Astrocyte (in vitro differentiated cells and primary cell): ENCODE data around the gene HM13. TPM values are rescaled to one million over a fixed set of nuclear protein-coding genes. Genes with fewer than 3 reads are reported as not detected.

Experiments used
- DNase-seq: peaks from one replicate; pipeline ENCODE4 v3.0.0-alpha.2; 2010; ENCODE audit warnings: low read depth
- FAIRE-seq: peaks from 2 replicates; lab custom pipeline; 2011; peaks lifted over from hg19 to GRCh38; lab: Jason Lieb, UNC
- H2AFZ ChIP-seq: 2 replicates; pipeline ENCODE4 v1.6.0; 2012; ENCODE audit warnings: low read depth, low read length, inconsistent platforms
- H3K27ac ChIP-seq: 2 replicates; pipeline ENCODE4 v1.5.1; 2011; ENCODE audit warnings: low read depth, low read length, inconsistent platforms
- H3K27me3 ChIP-seq: 2 replicates; pipeline ENCODE4 v1.6.0; 2011; ENCODE audit warnings: low read length, inconsistent platforms; ENCODE audit not compliant: insufficient read depth
- H3K36me3 ChIP-seq: 2 replicates; pipeline ENCODE4 v1.5.1; 2011; ENCODE audit warnings: low read length, inconsistent platforms; ENCODE audit not compliant: insufficient read depth
- H3K4me1 ChIP-seq: 2 replicates; pipeline ENCODE4 v1.5.1; 2011; ENCODE audit warnings: low read length, inconsistent platforms; ENCODE audit not compliant: insufficient read depth
- H3K4me2 ChIP-seq: 2 replicates; pipeline ENCODE4 v1.6.0; 2012; ENCODE audit warnings: low read length, inconsistent platforms
- H3K4me3 ChIP-seq: 2 replicates; pipeline ENCODE4 v1.5.1; 2011; ENCODE audit warnings: low read depth, mild to moderate bottlenecking, low read length, inconsistent platforms; ENCODE audit not compliant: insufficient read depth
- H3K79me2 ChIP-seq: 2 replicates; pipeline ENCODE4 v1.6.0; 2012; ENCODE audit warnings: mild to moderate bottlenecking, low read length, inconsistent platforms; ENCODE audit not compliant: insufficient read depth
- H3K9ac ChIP-seq: 2 replicates; pipeline ENCODE4 v1.6.0; 2012; ENCODE audit warnings: mild to moderate bottlenecking, low read length, inconsistent platforms
- H3K9me3 ChIP-seq: 2 replicates; pipeline ENCODE4 v1.5.1; 2012; ENCODE audit warnings: low read depth, mild to moderate bottlenecking, low read length, inconsistent platforms; ENCODE audit not compliant: insufficient read depth
- H4K20me1 ChIP-seq: 2 replicates; pipeline ENCODE4 v1.6.0; 2012; ENCODE audit warnings: low read length, inconsistent platforms; ENCODE audit not compliant: insufficient read depth
- H3K27ac Mint-ChIP-seq: one replicate; pipeline ENCODE4 v1.8.0; 2021; ENCODE audit warnings: mild to moderate bottlenecking, mixed read lengths; ENCODE audit not compliant: unreplicated experiment
- H3K27me3 Mint-ChIP-seq: one replicate; pipeline ENCODE4 v1.8.0; 2021; ENCODE audit warnings: low read depth, mixed read lengths; ENCODE audit not compliant: unreplicated experiment
- H3K36me3 Mint-ChIP-seq: one replicate; pipeline ENCODE4 v1.8.0; 2021; ENCODE audit warnings: low read depth, mixed read lengths; ENCODE audit not compliant: unreplicated experiment
- H3K4me1 Mint-ChIP-seq: one replicate; pipeline ENCODE4 v1.8.0; 2021; ENCODE audit warnings: low read depth, mixed read lengths; ENCODE audit not compliant: unreplicated experiment
- H3K4me3 Mint-ChIP-seq: one replicate; pipeline ENCODE4 v1.8.0; 2021; ENCODE audit warnings: mild to moderate bottlenecking, moderate library complexity, mixed read lengths; ENCODE audit not compliant: unreplicated experiment
- H3K9me3 Mint-ChIP-seq: one replicate; pipeline ENCODE4 v1.8.0; 2021; ENCODE audit warnings: mild to moderate bottlenecking, mixed read lengths; ENCODE audit not compliant: unreplicated experiment
- CTCF ChIP-seq: IDR thresholded peaks from 2 replicates; pipeline ENCODE4 v1.5.1; 2011; ENCODE audit warnings: low read depth, mild to moderate bottlenecking, inconsistent platforms, low read length, moderate library complexity; ENCODE audit not compliant: insufficient read depth
- EZH2 ChIP-seq: IDR thresholded peaks from 2 replicates; pipeline ENCODE4 v1.6.1; 2012; ENCODE audit warnings: mild to moderate bottlenecking, low read length, inconsistent platforms; ENCODE audit not compliant: insufficient read depth
- total RNA-seq: library from RNA; stranded (reverse); gene quantifications from 2 replicates; pipeline ENCODE4 v1.2.1, GENCODE V29; 2021

HM13 gene
- total RNA-seq, 1 donor from 2014 or later: 399 TPM

DNA sequence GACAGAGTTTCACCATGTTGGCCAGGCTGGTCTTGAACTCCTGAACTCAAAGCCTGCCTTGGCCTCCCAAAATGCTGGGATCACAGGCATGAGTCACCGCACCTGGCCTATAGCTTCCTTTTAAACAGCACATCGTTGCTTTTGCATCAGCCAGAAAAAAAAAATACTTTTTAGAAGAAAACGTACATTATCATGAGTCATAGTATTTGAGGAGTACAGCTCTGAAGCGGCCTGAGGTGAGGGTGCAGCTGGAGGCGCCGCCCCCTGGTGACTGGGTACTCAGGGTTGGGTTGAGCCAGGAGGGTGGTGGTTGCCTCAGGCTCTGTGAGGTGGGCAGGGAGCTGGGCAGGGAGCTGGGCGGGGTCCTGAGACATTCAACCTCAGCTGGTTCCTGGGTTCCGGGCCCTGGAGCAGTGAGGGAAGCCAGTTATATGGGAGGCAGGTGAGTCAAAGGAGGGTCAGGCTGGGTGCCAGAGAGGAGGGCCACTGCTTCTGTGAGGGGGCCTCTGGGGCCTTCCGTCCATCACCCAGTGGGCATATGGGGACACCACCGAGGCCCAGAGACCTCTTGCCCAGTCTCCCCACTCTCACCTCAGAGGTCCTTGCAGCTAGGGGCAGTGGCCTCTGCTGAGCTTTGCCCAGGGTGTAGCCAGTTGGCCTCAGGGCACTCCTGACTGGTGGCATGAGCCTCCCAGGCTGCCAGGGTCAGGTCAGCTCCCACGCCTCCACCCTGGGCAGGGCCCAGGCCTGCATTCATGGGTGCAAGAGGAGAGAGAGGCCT, 79.2 kb downstream of the HM13 start:
- Histone ChIP-seq H3K4me3 (no peak overlapping the region), H3K36me3 (no peaks in the 10 kb centered on the region), H4K20me1 (no peaks in the 10 kb centered on the region), H3K9ac (no peak overlapping the region), H3K4me1 (peaks cover 26% of the 10 kb centered on the region), H3K27ac (peak overlapping the region; percentile 50), H3K79me2 (no peaks in the 10 kb centered on the region), H3K27me3 (no peaks in the 10 kb centered on the region), H2AFZ (no peak overlapping the region), H3K9me3 (no peaks in the 10 kb centered on the region), H3K4me2 (no peak overlapping the region)
- no peaks in the 10 kb centered on the region for H3K9me3 Mint-ChIP-seq
- TF ChIP-seq EZH2 (no peak), CTCF (no peak)
- peaks cover 11% of the 10 kb centered on the region for H3K4me1 Mint-ChIP-seq
- no peak overlapping the region for H3K4me3 Mint-ChIP-seq
- DNase-seq (peak; percentile 81), FAIRE-seq (no peak)
- peak overlapping the region; percentile 53 for H3K27ac Mint-ChIP-seq
- H3K36me3 Mint-ChIP-seq: peaks cover 1% of the 10 kb centered on the region
- no peaks in the 10 kb centered on the region for H3K27me3 Mint-ChIP-seq

DNA sequence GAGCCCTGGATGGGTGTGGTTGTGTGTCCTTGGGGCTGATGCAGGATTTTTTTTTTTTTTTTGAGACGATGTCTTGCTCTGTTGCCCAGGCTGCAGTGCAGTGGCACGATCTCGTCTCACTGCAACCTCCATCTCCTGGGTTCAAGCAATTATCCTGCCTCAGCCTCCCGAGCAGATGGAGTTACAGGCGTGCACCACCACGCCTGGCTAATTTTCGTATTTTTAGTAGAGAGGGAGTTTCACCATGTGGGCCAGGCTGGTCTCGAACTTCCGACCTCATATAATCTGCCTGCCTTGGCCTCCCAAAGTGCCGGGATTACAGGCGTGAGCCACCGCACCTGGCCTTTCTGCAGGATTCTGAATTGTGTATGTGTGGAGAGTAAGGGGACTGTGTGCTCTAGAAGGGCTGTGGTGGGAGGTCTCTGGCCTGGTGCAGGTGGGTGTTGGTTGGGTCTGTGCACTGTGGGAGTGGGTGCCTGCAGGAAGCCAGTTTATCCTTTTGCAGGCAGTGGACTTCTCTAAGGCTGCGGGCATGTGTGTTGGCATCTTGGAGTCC, 79.8 kb downstream of the HM13 start:
- no peak overlapping the region for H3K4me2 ChIP-seq
- Mint-ChIP-seq H3K36me3 (peaks cover 1% of the 10 kb centered on the region), H3K4me1 (peaks cover 11% of the 10 kb centered on the region), H3K27me3 (no peaks in the 10 kb centered on the region), H3K9me3 (no peaks in the 10 kb centered on the region), H3K27ac (no peak overlapping the region), H3K4me3 (no peak overlapping the region)
- DNase-seq (no peak), FAIRE-seq (no peak)
- H3K27me3 ChIP-seq: no peaks in the 10 kb centered on the region
- no peak overlapping the region for H3K27ac ChIP-seq
- no peak overlapping the region for H2AFZ ChIP-seq
- no peaks in the 10 kb centered on the region for H3K79me2 ChIP-seq
- H3K4me3 ChIP-seq: no peak overlapping the region
- H3K36me3 ChIP-seq: no peaks in the 10 kb centered on the region
- no peaks in the 10 kb centered on the region for H4K20me1 ChIP-seq
- H3K4me1 ChIP-seq: peaks cover 26% of the 10 kb centered on the region
- H3K9ac ChIP-seq: no peak overlapping the region
- no peaks in the 10 kb centered on the region for H3K9me3 ChIP-seq
- TF ChIP-seq CTCF (no peak), EZH2 (no peak)
